IMR-90 (cell line): ENCODE results near the gene VTN. TPM values are rescaled to one million over a fixed set of nuclear protein-coding genes. Genes with fewer than 3 reads are reported as not detected.

Source experiments
- ATAC-seq: fragments of 200-7000 bp; cut with Tn5 transposase; 2 replicates; pipeline ENCODE4 v1.9.1; 2020; ENCODE audit warnings: low read depth, mild to moderate bottlenecking, moderate library complexity
- BruUV-seq: library from RNA; stranded (reverse); fragments of 400-500 nt; replicated peaks from 2 replicates; lab custom pipeline; 2021; lab: Mats Ljungman, UMichigan
- CTCF ChIA-PET: fragments of 300-600 bp; formaldehyde crosslinking; extraction: SDS; loops from one replicate; lab custom pipeline; 2021; ENCODE audit warnings: antibody characterized with exemption; lab: Yijun Ruan, JAX
- POLR2A ChIA-PET: fragments of 300-600 bp; sonication (Branson Sonifier 250); formaldehyde crosslinking; loops from one replicate; lab custom pipeline; 2022; ENCODE audit warnings: antibody characterized with exemption; ENCODE audit not compliant: unreplicated experiment; lab: Charles Lee
- DNase-seq: peaks from one replicate; pipeline ENCODE4 v3.0.0; 2013
- H2AFZ ChIP-seq: replicated peaks from 2 replicates; pipeline ENCODE3; 2013; ENCODE audit warnings: low read length, mild to moderate bottlenecking; ENCODE audit not compliant: poor library complexity
- H2AK5ac ChIP-seq: 2 replicates; pipeline ENCODE4 v1.6.1; 2013; ENCODE audit warnings: low read depth, low read length, inconsistent platforms
- H2AK9ac ChIP-seq: replicated peaks from 2 replicates; pipeline ENCODE3; 2013; ENCODE audit warnings: mild to moderate bottlenecking, low read depth, low read length, moderate library complexity; ENCODE audit not compliant: poor library complexity
- H2BK120ac ChIP-seq: 2 replicates; pipeline ENCODE4 v1.6.1; 2013; ENCODE audit warnings: low read depth, low read length, inconsistent platforms
- H2BK15ac ChIP-seq: 3 replicates; pipeline ENCODE4 v1.6.1; 2013; ENCODE audit warnings: low read depth, low read length, inconsistent platforms
- H2BK20ac ChIP-seq: 2 replicates; pipeline ENCODE4 v1.6.1; 2013; ENCODE audit warnings: low read depth, mild to moderate bottlenecking, inconsistent platforms, low read length, moderate library complexity
- H2BK5ac ChIP-seq: 2 replicates; pipeline ENCODE4 v1.6.1; 2013; ENCODE audit warnings: mild to moderate bottlenecking, low read depth, low read length, inconsistent platforms; ENCODE audit not compliant: poor library complexity, severe bottlenecking
- H3K14ac ChIP-seq: replicated peaks from 2 replicates; pipeline ENCODE4 v1.6.1; 2013; ENCODE audit warnings: low read depth, low read length, inconsistent platforms
- H3K18ac ChIP-seq: 2 replicates; pipeline ENCODE4 v1.6.1; 2013; ENCODE audit warnings: low read depth, low read length, control low read depth
- H3K23ac ChIP-seq: 2 replicates; pipeline ENCODE4 v1.6.1; 2013; ENCODE audit warnings: low read depth, low read length, inconsistent platforms
- H3K27ac ChIP-seq: 2 replicates; pipeline ENCODE4 v1.5.1; 2013; ENCODE audit warnings: mild to moderate bottlenecking, control low read depth, low read length; ENCODE audit not compliant: insufficient read depth
- H3K27me3 ChIP-seq: 2 replicates; pipeline ENCODE4 v1.6.1; 2013; ENCODE audit warnings: low read length; ENCODE audit not compliant: control insufficient read depth, insufficient read depth
- H3K36me3 ChIP-seq: 2 replicates; pipeline ENCODE4 v1.6.1; 2013; ENCODE audit warnings: low read length, mixed read lengths; ENCODE audit not compliant: control insufficient read depth, insufficient read depth
- H3K4ac ChIP-seq: 2 replicates; pipeline ENCODE4 v1.6.1; 2013; ENCODE audit warnings: low read depth, low read length, inconsistent platforms
- H3K4me1 ChIP-seq: 2 replicates; pipeline ENCODE4 v1.6.1; 2013; ENCODE audit warnings: low read length, mixed read lengths; ENCODE audit not compliant: control insufficient read depth, insufficient read depth
- H3K4me2 ChIP-seq: 2 replicates; pipeline ENCODE4 v1.6.1; 2013; ENCODE audit warnings: low read depth, mild to moderate bottlenecking, control low read depth, low read length, moderate library complexity
- H3K4me3 ChIP-seq: 2 replicates; pipeline ENCODE4 v1.5.1; 2013; ENCODE audit warnings: low read depth, mild to moderate bottlenecking, control low read depth, low read length, moderate library complexity; ENCODE audit not compliant: insufficient read depth
- H3K56ac ChIP-seq: 2 replicates; pipeline ENCODE4 v1.6.1; 2013; ENCODE audit warnings: low read length, inconsistent platforms; ENCODE audit not compliant: insufficient read depth; ENCODE audit errors: extremely low read depth
- H3K79me1 ChIP-seq, 2 experiments: 2 replicates each; pipeline ENCODE4 v1.6.1; 2013; ENCODE audit warnings: low read length in 2 of 2, inconsistent platforms in 1 of 2, low read depth in 1 of 2
- H3K9ac ChIP-seq: 2 replicates; pipeline ENCODE4 v1.6.1; 2013; ENCODE audit warnings: low read depth, low read length, control low read depth
- H3K9me1 ChIP-seq: 2 replicates; pipeline ENCODE4 v1.6.1; 2013; ENCODE audit warnings: low read length, inconsistent platforms; ENCODE audit not compliant: insufficient read depth
- H3K9me3 ChIP-seq: 2 replicates; pipeline ENCODE4 v1.6.1; 2013; ENCODE audit warnings: low read length; ENCODE audit not compliant: control insufficient read depth, insufficient read depth
- H4K20me1 ChIP-seq: 2 replicates; pipeline ENCODE4 v1.6.1; 2013; ENCODE audit warnings: low read length, inconsistent platforms; ENCODE audit not compliant: insufficient read depth
- H4K5ac ChIP-seq: 2 replicates; pipeline ENCODE4 v1.6.1; 2013; ENCODE audit warnings: mild to moderate bottlenecking, low read depth, low read length, control low read depth
- H4K8ac ChIP-seq, 2 experiments: 2 replicates each; pipeline ENCODE4 v1.6.1; 2013; ENCODE audit warnings: low read depth in 2 of 2, low read length in 2 of 2, control low read depth in 1 of 2, inconsistent platforms in 1 of 2
- H4K91ac ChIP-seq: 2 replicates; pipeline ENCODE4 v1.6.1; 2013; ENCODE audit warnings: low read depth, low read length, inconsistent platforms; ENCODE audit not compliant: insufficient read depth
- BHLHE40 ChIP-seq: fragments of 150-350 bp; IDR thresholded peaks from 2 replicates; pipeline ENCODE4 v1.6.1; 2016; ENCODE audit warnings: mild to moderate bottlenecking, low read depth, low read length
- CEBPB ChIP-seq: IDR thresholded peaks from 2 replicates; pipeline ENCODE4 v1.6.1; 2012; ENCODE audit warnings: low read depth, low read length, improper control_type of control experiment
- CHD1 ChIP-seq: IDR thresholded peaks from 2 replicates; pipeline ENCODE4 v1.6.1; 2012; ENCODE audit warnings: low read depth, low read length, improper control_type of control experiment
- CTCF ChIP-seq: conservative IDR thresholded peaks from 2 replicates; pipeline ENCODE4 v1.5.1; 2012; ENCODE audit warnings: mild to moderate bottlenecking, low read depth, low read length, improper control_type of control experiment
- FOS ChIP-seq: fragments of 150-350 bp; IDR thresholded peaks from 2 replicates; pipeline ENCODE4 v1.6.1; 2016; ENCODE audit warnings: low read depth, low read length
- MAFK ChIP-seq: IDR thresholded peaks from 2 replicates; pipeline ENCODE4 v1.6.1; 2012; ENCODE audit warnings: low read depth, low read length, improper control_type of control experiment
- MAZ ChIP-seq: IDR thresholded peaks from 2 replicates; pipeline ENCODE4 v1.6.1; 2012; ENCODE audit warnings: low read depth, mild to moderate bottlenecking, low read length, improper control_type of control experiment, moderate library complexity, borderline replicate concordance
- MXI1 ChIP-seq: IDR thresholded peaks from 2 replicates; pipeline ENCODE4 v1.6.1; 2012; ENCODE audit warnings: low read depth, mild to moderate bottlenecking, low read length, moderate library complexity, borderline replicate concordance
- NFE2L2 ChIP-seq: fragments of 150-350 bp; IDR thresholded peaks from 2 replicates; pipeline ENCODE4 v1.6.1; 2016; ENCODE audit warnings: low read depth, mild to moderate bottlenecking, low read length
- POLR2A ChIP-seq: IDR thresholded peaks from 2 replicates; pipeline ENCODE4 v1.6.1; 2012; ENCODE audit warnings: mild to moderate bottlenecking, low read depth, low read length
- RAD21 ChIP-seq: IDR thresholded peaks from 2 replicates; pipeline ENCODE4 v1.6.1; 2012; ENCODE audit warnings: low read length, improper control_type of control experiment
- RCOR1 ChIP-seq: IDR thresholded peaks from 2 replicates; pipeline ENCODE4 v1.6.1; 2012; ENCODE audit warnings: mild to moderate bottlenecking, low read length, improper control_type of control experiment; ENCODE audit not compliant: insufficient replicate concordance
- SMC3 ChIP-seq: fragments of 150-350 bp; IDR thresholded peaks from 2 replicates; pipeline ENCODE4 v1.6.1; 2016; ENCODE audit warnings: low read depth, mild to moderate bottlenecking, antibody characterized with exemption, low read length, moderate library complexity
- USF2 ChIP-seq: fragments of 150-350 bp; IDR thresholded peaks from 2 replicates; pipeline ENCODE4 v1.6.1; 2017; ENCODE audit warnings: mild to moderate bottlenecking, antibody characterized with exemption, low read length, low read depth
- WGBS, 2 experiments: methylation state at CpG; one replicate each; pipeline versions ENCODE4 v1.1.5 to v1.1.7; 2013; ENCODE audit warnings: missing lambda C conversion rate in 2 of 2; ENCODE audit not compliant: insufficient read length in 1 of 2; ENCODE audit errors: extremely low coverage in 2 of 2; 5-methylcytosine and 5-hydroxymethylcytosine counted together
- dilution Hi-C: fragments of 300-500 bp; cut with HindIII; formaldehyde crosslinking; loops from one replicate; pipeline ENCODE4 v1.14.3; 2018; ENCODE audit warnings: low sequenced_read_pairs; ENCODE audit not compliant: unreplicated experiment
- in situ Hi-C: fragments of 300-500 bp; cut with MboI; formaldehyde crosslinking; loops from 3 replicates; pipeline ENCODE4 v1.14.3; 2019; ENCODE audit warnings: low sequenced_read_pairs, inconsistent platforms, mixed read lengths
- intact Hi-C: fragments of 100-400 bp; cut with micrococcal nuclease; formaldehyde crosslinking; loops from 2 replicates; pipeline ENCODE4 v1.10.0; 2022
- polyA plus RNA-seq, 3 experiments: library from polyadenylated mRNA; depleted of rRNA; stranded (reverse); fragments of >200 nt; gene quantifications; 2 replicates each; pipeline ENCODE4 v1.2.3, GENCODE V29; 2012; ENCODE audit warnings: low replicate concordance in 1 of 3
- total RNA-seq: library from RNA; depleted of rRNA; stranded (reverse); fragments of >200 nt; gene quantifications from 2 replicates; pipeline ENCODE4 v1.2.3, GENCODE V29; 2012

Gene VTN
- total and polyA plus RNA-seq, 2 of the 4 experiments (the other 2 are of a cell fraction): 0.18 to 1.0 TPM

- TF ChIP-seq MAZ: no peak
- no peak for TF ChIP-seq SMC3
- no peak for TF ChIP-seq MAFK
- TF ChIP-seq USF2: no peak
- no peak for TF ChIP-seq NFE2L2
These were observed 19.8 kb downstream of the VTN start (continued) for GRCh38 chr17:28350271-28350670.

- Histone ChIP-seq H4K91ac (no peak overlapping the region), H3K9me1 (peaks cover 12% of the 10 kb centered on the region; the same call in 1 of the 2 replicates), H3K27ac (no peak overlapping the region), H2BK20ac (no peak overlapping the region), H4K20me1 (peaks cover 13% of the 10 kb centered on the region), H3K4me2 (no peak overlapping the region), H3K56ac (no peak overlapping the region), H3K36me3 (peaks cover 74% of the 10 kb centered on the region), H2BK5ac (no peak overlapping the region), H4K5ac (no peak overlapping the region), H3K23ac (no peak overlapping the region), H3K9me3 (no peaks in the 10 kb centered on the region), H3K14ac (no peak overlapping the region), H2AFZ (no peak overlapping the region), H3K18ac (no peak overlapping the region), H2AK9ac (no peak overlapping the region), H2BK15ac (no peak overlapping the region), H3K4me3 (no peak overlapping the region), H2BK120ac (no peak overlapping the region), H3K79me1 (peaks cover 13 to 55% of the 10 kb centered on the region in 2 experiments), H3K4me1 (peaks cover 16% of the 10 kb centered on the region), H3K4ac (no peak overlapping the region), H2AK5ac (0 out of 2 replicates have a peak overlapping the region, but pooled peaks have one; percentile 30), H3K9ac (no peak overlapping the region), H3K27me3 (no peaks in the 10 kb centered on the region), H4K8ac (no peak overlapping the region)
- WGBS, 2 experiments: no CpG with 5 or more reads among the region's 3 CpGs
- dilution Hi-C loops (no loop called here), intact Hi-C loops (loop anchor here (2.0 kb wide), 1 partner anchor 68 kb away; no protein-coding TSS in a partner anchor), in situ Hi-C loops (loop anchor here (25.0 kb wide), 1 partner anchor 812 kb away; no protein-coding TSS in a partner anchor)
- no peak for ATAC-seq
- POLR2A ChIA-PET: no interaction called here
- DNase-seq: no peak
- CTCF ChIA-PET: no interaction called here
- no TSS peak for BruUV-seq
- TF ChIP-seq FOS (no peak), RCOR1 (no peak), CHD1 (no peak), CEBPB (no peak), USF2 (no peak), MXI1 (no peak), MAFK (no peak), CTCF (no peak), BHLHE40 (no peak), POLR2A (no peak), RAD21 (no peak), NFE2L2 (no peak), MAZ (no peak)
These were observed 21.1 kb downstream of the VTN start for GRCh38 chr17:28348979-28349378.
